ENCODE results near the gene RNMT. TPM values are rescaled to one million over a fixed set of nuclear protein-coding genes. Genes with fewer than 3 reads are reported as not detected.
A peak's percentile ranks its signal among the peaks of the same experiment; 100 is the strongest.
"Not testable (repeated sequence)": the region's sequence is repeated elsewhere in the genome, so short reads cannot be mapped to it uniquely, and the experiment has no call there.

Gene RNMT
- total RNA-seq: 10 to 100 TPM; 36.4 to 88.4 (median 48.7) TPM
- 50.7 TPM for total RNA-seq (2013)
- 93.4 to 247 (median 137) reads per million in 29 experiments for total RNA-seq

DNA sequence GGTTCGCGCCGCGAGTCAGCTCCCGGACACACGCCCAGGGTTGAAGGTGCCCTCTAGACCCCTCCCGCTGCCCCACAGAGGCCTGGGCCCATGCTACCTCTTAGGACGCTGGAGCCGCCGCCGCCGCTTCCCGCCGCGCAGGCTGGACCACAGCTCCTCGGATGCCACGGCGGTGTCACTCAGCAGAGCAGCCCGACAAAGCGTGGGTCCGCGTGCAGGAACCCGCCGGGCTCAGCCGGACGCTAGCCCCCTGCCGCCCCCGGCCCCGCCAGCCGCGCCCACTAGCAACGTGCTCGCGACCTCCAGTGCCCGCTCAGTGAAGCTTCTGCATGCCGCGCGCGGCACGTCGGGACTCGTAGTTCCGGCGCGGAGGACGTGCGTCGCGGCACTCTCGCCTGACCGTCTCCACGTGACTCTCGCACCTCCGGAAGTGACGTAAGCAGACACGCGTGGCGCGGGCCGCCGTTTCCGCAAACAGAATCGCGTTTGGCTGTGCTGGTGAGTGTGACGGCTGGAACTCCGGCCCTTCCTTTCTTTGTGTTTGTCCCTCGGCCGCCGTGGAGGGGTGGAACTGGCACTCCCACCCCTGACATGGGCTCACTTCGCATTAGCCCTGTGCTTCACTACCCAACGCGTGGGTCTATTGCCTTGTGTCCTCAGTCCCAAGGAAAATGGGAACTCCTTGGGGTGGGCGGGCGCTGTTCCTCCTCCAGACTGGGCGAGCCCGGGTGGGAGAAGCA, at the start of gene RNMT, which contains the start of gene FAM210A:
Gene RNMT, plus strand, starts transcription at position 442 of the 740 bp plus-strand sequence. CDS start 4,845 bp downstream, outside the sequence.
Gene FAM210A, minus strand, starts transcription at position 327 of the 740 bp plus-strand sequence. CDS start 44,481 bp downstream, outside the sequence.
- ATAC-seq (replicated peaks in 1 of 4): peak; percentile 96 to 97 (median 96)
- peak within 1 kb of the TSS; percentile 85 to 95 (median 86) for H3K4me3 Mint-ChIP-seq
- WGBS (ENCODE audit: insufficient coverage): under 1% methylated on average over 76 of the region's 76 CpGs
- Histone ChIP-seq H3K36me3 (ENCODE audit: control insufficient read depth in 2 of 2, extremely low read depth in 1 of 2, insufficient read depth in 1 of 2, low read length in 1 of 2) (peaks cover 0 to 3% of the 10 kb centered on the region in 2 donors), H3K9me3 (no peaks in the 10 kb centered on the region), H3K27me3 (replicated peaks in 1 of 2; ENCODE audit: control insufficient read depth in 2 of 2, extremely low read depth in 1 of 2, insufficient read depth in 2 of 2, low read length in 1 of 2) (no peaks in the 10 kb centered on the region), H3K27ac (ENCODE audit: low read length) (peak within 1 kb of the TSS; percentile 81), H3K4me1 (ENCODE audit: control insufficient read depth in 1 of 2, extremely low read depth in 1 of 2, insufficient read depth in 2 of 2, low read length in 2 of 2) (peaks cover 16 to 24% of the 10 kb centered on the region in 2 experiments), H3K4me3 (ENCODE audit: control insufficient read depth in 1 of 2, extremely low read depth in 1 of 2, low read length in 1 of 2) (peak within 1 kb of the TSS; percentile 65 to 91)
- ChIA-PET POLR2A (interaction anchor here in 1 of 2 donors (0.5 to 0.9 kb wide), 5 partner anchors 20 to 778 kb away, joined by 3 to 6 read pairs (median 4); no protein-coding TSS in a partner anchor), CTCF (interaction anchor here (0.6 to 1.2 kb wide), 5 partner anchors 262 to 736 kb away, joined by 3 to 5 read pairs (median 4); partner anchors contain the start of gene CEP192 (in 1 of the 2))
- H3K36me3 Mint-ChIP-seq: peaks cover 14% of the 10 kb centered on the region
- no peaks in the 10 kb centered on the region for H3K9me3 Mint-ChIP-seq
- no peaks in the 10 kb centered on the region for H3K27me3 Mint-ChIP-seq
- peaks cover 60 to 68% (median 60%) of the 10 kb centered on the region in 3 donors for H3K4me1 Mint-ChIP-seq
- peak within 1 kb of the TSS; percentile 89 to 97 for H3K27ac Mint-ChIP-seq
- DNase-seq: peak; percentile 80 to 98 (median 93)

DNA sequence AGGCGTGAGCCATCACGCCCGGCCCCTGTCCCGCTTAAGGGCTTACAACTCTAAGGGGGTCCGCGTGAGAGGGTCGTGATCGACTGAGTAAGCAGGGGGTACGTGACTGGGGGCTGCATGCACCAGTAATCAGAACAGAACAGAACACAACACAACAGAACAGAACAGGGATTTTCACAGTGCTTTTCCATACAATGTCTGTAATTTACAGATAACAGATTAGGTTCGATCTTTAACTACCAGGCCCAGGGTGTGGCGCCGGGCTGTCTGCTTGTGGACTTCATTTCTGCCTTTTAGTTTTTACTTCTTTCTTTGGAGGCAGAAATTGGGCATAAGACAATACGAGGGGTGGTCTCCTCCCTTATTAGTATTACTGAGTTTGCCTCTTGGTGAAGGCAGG, 49.1 kb upstream of the RNMT start:
- H3K27me3 ChIP-seq (replicated peaks in 1 of 2; ENCODE audit: control insufficient read depth in 2 of 2, extremely low read depth in 1 of 2, insufficient read depth in 2 of 2, low read length in 1 of 2); ATAC-seq (replicated peaks in 1 of 4); H3K27me3 Mint-ChIP-seq; H3K4me1 Mint-ChIP-seq; H3K9me3 Mint-ChIP-seq; DNase-seq; H3K36me3 ChIP-seq (ENCODE audit: control insufficient read depth in 2 of 2, extremely low read depth in 1 of 2, insufficient read depth in 1 of 2, low read length in 1 of 2); H3K9me3 ChIP-seq; H3K27ac ChIP-seq (ENCODE audit: low read length); CTCF ChIA-PET; H3K27ac Mint-ChIP-seq; H3K4me3 ChIP-seq (ENCODE audit: control insufficient read depth in 1 of 2, extremely low read depth in 1 of 2, low read length in 1 of 2); H3K4me1 ChIP-seq (ENCODE audit: control insufficient read depth in 1 of 2, extremely low read depth in 1 of 2, insufficient read depth in 2 of 2, low read length in 2 of 2); H3K4me3 Mint-ChIP-seq: not testable (repeated sequence)
- POLR2A ChIA-PET: interaction anchor here in 1 of 2 donors (0.7 kb wide), 1 partner anchor 953 kb away, joined by 7 read pairs; no protein-coding TSS in a partner anchor
- WGBS (ENCODE audit: insufficient coverage): 95% methylated on average over 4 of the region's 13 CpGs
- H3K36me3 Mint-ChIP-seq: peaks cover 12% of the 10 kb centered on the region

DNA sequence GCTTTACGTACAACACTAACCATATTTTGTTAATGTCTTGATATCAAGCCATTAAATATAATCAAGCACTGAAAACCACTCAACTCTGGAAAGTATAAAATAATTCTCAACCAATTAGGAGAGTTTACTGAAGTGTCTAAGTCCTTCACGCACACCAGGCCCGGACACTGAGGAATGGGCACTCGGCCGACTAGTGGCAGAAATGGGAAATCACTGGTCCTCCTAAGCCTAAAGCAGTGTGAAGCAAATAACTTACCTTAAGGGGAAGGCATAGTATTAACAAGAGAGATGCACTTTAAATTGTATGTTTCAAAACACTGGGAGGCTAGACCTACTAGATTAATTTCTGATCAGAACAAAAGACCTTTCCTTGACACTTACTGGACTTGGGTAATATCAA, 45.9 kb upstream of the RNMT start:
- Mint-ChIP-seq H3K27me3 (no peaks in the 10 kb centered on the region), H3K36me3 (peaks cover 16% of the 10 kb centered on the region), H3K4me1 (peaks cover 3 to 12% (median 7%) of the 10 kb centered on the region in 3 donors), H3K4me3 (no peak overlapping the region), H3K9me3 (no peaks in the 10 kb centered on the region), H3K27ac (no peak overlapping the region)
- WGBS (ENCODE audit: insufficient coverage): 100% methylated on average over 1 of the region's 5 CpGs
- DNase-seq (peak in 1 of 35 experiments; percentile 8), ATAC-seq (replicated peaks in 1 of 4) (no peak)
- Histone ChIP-seq H3K4me3 (ENCODE audit: control insufficient read depth in 1 of 2, extremely low read depth in 1 of 2, low read length in 1 of 2) (no peak overlapping the region), H3K27ac (ENCODE audit: low read length) (no peak overlapping the region), H3K27me3 (replicated peaks in 1 of 2; ENCODE audit: control insufficient read depth in 2 of 2, extremely low read depth in 1 of 2, insufficient read depth in 2 of 2, low read length in 1 of 2) (no peaks in the 10 kb centered on the region), H3K4me1 (ENCODE audit: control insufficient read depth in 1 of 2, extremely low read depth in 1 of 2, insufficient read depth in 2 of 2, low read length in 2 of 2) (no peaks in the 10 kb centered on the region), H3K9me3 (no peaks in the 10 kb centered on the region), H3K36me3 (ENCODE audit: control insufficient read depth in 2 of 2, extremely low read depth in 1 of 2, insufficient read depth in 1 of 2, low read length in 1 of 2) (peaks cover 0 to 7% of the 10 kb centered on the region in 2 donors)
- ChIA-PET POLR2A (no interaction called here), CTCF (interaction anchor here (0.7 to 1.6 kb wide), 2 partner anchors 380 to 464 kb away, joined by 4 read pairs; no protein-coding TSS in a partner anchor)

DNA sequence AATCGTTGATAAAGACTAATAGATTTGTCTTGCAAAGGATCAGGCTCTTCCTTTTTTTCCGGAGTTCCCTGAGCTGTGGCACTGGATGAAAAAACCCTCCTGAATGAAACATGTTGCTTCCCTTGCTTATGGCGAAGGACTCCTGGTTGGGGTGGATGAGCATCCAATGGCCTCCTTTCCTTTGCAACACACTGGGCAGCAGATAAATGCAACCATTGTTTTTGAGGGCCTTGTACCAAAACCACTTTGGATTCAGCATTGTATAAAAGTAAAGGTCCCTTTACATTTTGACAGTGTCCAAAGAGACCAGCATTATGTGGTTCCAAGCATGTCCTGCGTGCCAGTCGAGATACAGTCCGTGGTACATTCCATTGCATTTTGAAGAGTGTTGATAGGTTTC, 44.8 kb upstream of the RNMT start:
- POLR2A ChIA-PET: no interaction called here
- peaks cover 16% of the 10 kb centered on the region for H3K36me3 Mint-ChIP-seq
- no peaks in the 10 kb centered on the region for H3K9me3 Mint-ChIP-seq
- CTCF ChIA-PET: interaction anchor here in 1 of 2 donors (0.7 kb wide), 1 partner anchor 1016 kb away, joined by 4 read pairs; no protein-coding TSS in a partner anchor
- DNase-seq (no peak), ATAC-seq (replicated peaks in 1 of 4) (no peak)
- Histone ChIP-seq H3K36me3 (ENCODE audit: control insufficient read depth in 2 of 2, extremely low read depth in 1 of 2, insufficient read depth in 1 of 2, low read length in 1 of 2) (peaks cover 0 to 7% of the 10 kb centered on the region in 2 donors), H3K4me1 (ENCODE audit: control insufficient read depth in 1 of 2, extremely low read depth in 1 of 2, insufficient read depth in 2 of 2, low read length in 2 of 2) (no peaks in the 10 kb centered on the region), H3K27me3 (replicated peaks in 1 of 2; ENCODE audit: control insufficient read depth in 2 of 2, extremely low read depth in 1 of 2, insufficient read depth in 2 of 2, low read length in 1 of 2) (no peaks in the 10 kb centered on the region), H3K4me3 (ENCODE audit: control insufficient read depth in 1 of 2, extremely low read depth in 1 of 2, low read length in 1 of 2) (no peak overlapping the region), H3K27ac (ENCODE audit: low read length) (no peak overlapping the region), H3K9me3 (no peaks in the 10 kb centered on the region)
- no peak overlapping the region for H3K4me3 Mint-ChIP-seq
- H3K4me1 Mint-ChIP-seq: peaks cover 11 to 17% (median 15%) of the 10 kb centered on the region in 3 donors
- 100% methylated on average over 1 of the region's 6 CpGs for WGBS (ENCODE audit: insufficient coverage)
- no peak overlapping the region for H3K27ac Mint-ChIP-seq
- no peaks in the 10 kb centered on the region for H3K27me3 Mint-ChIP-seq

DNA sequence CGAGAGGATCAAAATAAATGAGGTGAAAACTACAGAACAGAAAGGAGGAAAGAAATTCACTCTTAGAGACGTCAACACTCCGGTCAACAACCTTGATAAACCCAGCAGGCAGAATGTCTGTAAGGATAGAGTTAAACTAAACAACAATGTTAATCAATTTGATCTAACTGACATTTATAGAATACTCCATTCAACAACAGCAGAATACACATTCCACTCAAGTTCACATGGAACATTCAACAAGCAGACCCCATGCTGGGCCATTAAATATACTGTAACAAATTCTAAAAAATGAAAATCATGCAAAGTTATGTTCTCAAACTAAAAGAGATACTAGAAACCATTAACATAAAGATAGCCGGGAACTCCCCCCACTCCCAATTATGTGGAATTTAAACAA, 41.9 kb upstream of the RNMT start:
- POLR2A ChIA-PET: no interaction called here
- H3K9me3 Mint-ChIP-seq: no peaks in the 10 kb centered on the region
- Histone ChIP-seq H3K36me3 (ENCODE audit: control insufficient read depth in 2 of 2, extremely low read depth in 1 of 2, insufficient read depth in 1 of 2, low read length in 1 of 2) (peaks cover 0 to 7% of the 10 kb centered on the region in 2 donors), H3K27ac (ENCODE audit: low read length) (no peak overlapping the region), H3K9me3 (no peaks in the 10 kb centered on the region), H3K4me1 (ENCODE audit: control insufficient read depth in 1 of 2, extremely low read depth in 1 of 2, insufficient read depth in 2 of 2, low read length in 2 of 2) (no peaks in the 10 kb centered on the region), H3K4me3 (ENCODE audit: control insufficient read depth in 1 of 2, extremely low read depth in 1 of 2, low read length in 1 of 2) (no peak overlapping the region), H3K27me3 (replicated peaks in 1 of 2; ENCODE audit: control insufficient read depth in 2 of 2, extremely low read depth in 1 of 2, insufficient read depth in 2 of 2, low read length in 1 of 2) (no peaks in the 10 kb centered on the region)
- H3K4me1 Mint-ChIP-seq: peaks cover 22 to 39% (median 28%) of the 10 kb centered on the region in 3 donors
- H3K4me3 Mint-ChIP-seq: no peak overlapping the region
- H3K27ac Mint-ChIP-seq: no peak overlapping the region
- no CpG with 5 or more reads among the region's 4 CpGs for WGBS (ENCODE audit: insufficient coverage)
- H3K27me3 Mint-ChIP-seq: no peaks in the 10 kb centered on the region
- ATAC-seq (replicated peaks in 1 of 4): no peak
- DNase-seq: no peak
- peaks cover 30% of the 10 kb centered on the region for H3K36me3 Mint-ChIP-seq
- CTCF ChIA-PET: no interaction called here

DNA sequence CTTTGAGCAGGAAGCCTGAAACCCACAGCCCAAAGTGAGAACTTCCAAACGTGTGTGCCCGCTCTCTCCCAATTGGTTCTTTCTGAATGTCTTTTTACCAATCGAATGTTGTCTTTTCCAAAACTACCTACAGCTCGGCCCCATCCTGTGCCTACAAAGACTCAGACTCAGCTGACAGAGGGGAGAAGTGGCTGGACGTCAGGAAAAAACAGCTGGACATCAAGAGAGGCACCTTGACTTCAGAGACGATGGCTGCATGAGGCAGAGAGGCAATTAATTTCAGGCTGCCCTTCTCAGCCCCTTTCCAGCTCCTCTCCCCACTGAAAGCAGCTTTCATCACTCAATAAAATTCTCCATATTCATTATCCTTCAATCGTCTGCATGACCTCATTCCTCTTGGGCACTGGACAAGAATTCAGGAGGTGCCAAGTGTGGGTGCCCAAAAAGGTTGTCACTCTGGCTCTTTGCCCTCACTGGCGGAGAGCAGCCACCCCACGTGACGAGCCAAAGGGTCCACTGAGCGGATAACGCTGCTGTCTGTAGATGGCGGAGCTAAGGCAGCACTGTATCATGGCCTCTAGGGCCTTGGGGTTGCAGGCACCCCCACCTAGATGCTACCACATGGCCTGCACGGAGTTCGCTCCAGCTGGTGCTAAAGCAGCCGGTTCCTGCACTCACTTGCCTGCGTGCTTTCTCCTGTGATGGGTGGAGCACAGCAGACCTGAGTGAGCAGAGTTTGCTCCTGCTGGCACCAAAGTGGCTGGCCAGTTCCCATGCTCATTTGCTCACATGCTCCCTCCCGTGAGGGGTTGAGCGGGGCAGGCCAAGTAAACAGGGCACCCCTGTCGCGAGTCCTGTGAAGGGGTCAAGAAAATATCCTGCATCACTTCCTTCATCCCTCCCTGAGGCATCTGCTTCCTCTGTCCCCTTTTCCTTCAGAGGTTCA, 38.0 kb upstream of the RNMT start:
- Mint-ChIP-seq H3K27me3 (no peaks in the 10 kb centered on the region), H3K4me3 (no peak overlapping the region), H3K27ac (no peak overlapping the region), H3K9me3 (peaks cover 0 to 12% (median 4%) of the 10 kb centered on the region in 3 donors), H3K36me3 (peaks cover 31% of the 10 kb centered on the region), H3K4me1 (peaks cover 35 to 54% (median 36%) of the 10 kb centered on the region in 3 donors)
- ChIA-PET POLR2A (no interaction called here), CTCF (no interaction called here)
- Histone ChIP-seq H3K36me3 (ENCODE audit: control insufficient read depth in 2 of 2, extremely low read depth in 1 of 2, insufficient read depth in 1 of 2, low read length in 1 of 2) (no peaks in the 10 kb centered on the region), H3K9me3 (no peaks in the 10 kb centered on the region), H3K4me1 (ENCODE audit: control insufficient read depth in 1 of 2, extremely low read depth in 1 of 2, insufficient read depth in 2 of 2, low read length in 2 of 2) (no peaks in the 10 kb centered on the region), H3K4me3 (ENCODE audit: control insufficient read depth in 1 of 2, extremely low read depth in 1 of 2, low read length in 1 of 2) (no peak overlapping the region), H3K27ac (ENCODE audit: low read length) (no peak overlapping the region), H3K27me3 (replicated peaks in 1 of 2; ENCODE audit: control insufficient read depth in 2 of 2, extremely low read depth in 1 of 2, insufficient read depth in 2 of 2, low read length in 1 of 2) (no peaks in the 10 kb centered on the region)
- no peak for ATAC-seq (replicated peaks in 1 of 4)
- no peak for DNase-seq
- 91% methylated on average over 20 of the region's 21 CpGs for WGBS (ENCODE audit: insufficient coverage)
